K562 (cell line): ENCODE results near the gene CARM1. TPM values are rescaled to one million over a fixed set of nuclear protein-coding genes. Genes with fewer than 3 reads are reported as not detected.

Source experiments
- ARID1B ChIP-seq: fragments of 450-650 bp; IDR thresholded peaks from 2 replicates; pipeline ENCODE4 v1.6.1; 2016; ENCODE audit warnings: antibody characterized with exemption, mild to moderate bottlenecking, inconsistent platforms
- ASH1L ChIP-seq: fragments of 450-650 bp; IDR thresholded peaks from 2 replicates; pipeline ENCODE4 v1.6.1; 2018; ENCODE audit warnings: borderline replicate concordance, mild to moderate bottlenecking, low read depth; ENCODE audit not compliant: partially characterized antibody
- BMI1 ChIP-seq: fragments of 150-350 bp; IDR thresholded peaks from 2 replicates; pipeline ENCODE4 v1.6.1; 2014; ENCODE audit warnings: low read length
- CBFA2T2 ChIP-seq: fragments of 450-650 bp; conservative IDR thresholded peaks from 2 replicates; pipeline ENCODE4 v1.6.1; 2017; ENCODE audit warnings: mild to moderate bottlenecking
- CXXC5 ChIP-seq: fragments of 250-450 bp; sonication (Bioruptor Pico); IDR thresholded peaks from 2 replicates; pipeline ENCODE4 v1.8.0; 2022; ENCODE audit warnings: inconsistent platforms, mild to moderate bottlenecking, moderate library complexity
- FOXM1 ChIP-seq, 2 experiments: fragments of 450-650 bp in 1 of 2; sonication (generic) in 1 of 2; formaldehyde crosslinking in 1 of 2; IDR thresholded peaks; 2 replicates each; pipeline versions ENCODE4 v1.6.1 to v1.9.0; 2017 to 2022; ENCODE audit warnings: low read depth in 2 of 2, mild to moderate bottlenecking in 2 of 2, missing genetic modification reagents in 1 of 2, moderate library complexity in 1 of 2
- FUS ChIP-seq: fragments of 200-400 bp; formaldehyde crosslinking; optimal IDR thresholded peaks from 2 replicates; pipeline ENCODE3; 2017; ENCODE audit warnings: low read depth, low read length
- PHTF2 ChIP-seq: fragments of 250-450 bp; sonication (Bioruptor Pico); IDR thresholded peaks from 2 replicates; pipeline ENCODE4 v1.5.0; 2021; ENCODE audit warnings: mild to moderate bottlenecking
- POLR2H ChIP-seq: IDR thresholded peaks from 2 replicates; pipeline ENCODE4 v1.6.1; 2016; ENCODE audit warnings: missing genetic modification characterization, low read depth, mild to moderate bottlenecking, control low read depth, missing compliant biosample characterization, moderate library complexity
- SMAD2 ChIP-seq: fragments of 150-350 bp; IDR thresholded peaks from 2 replicates; pipeline ENCODE4 v1.6.1; 2014; ENCODE audit warnings: low read depth, mild to moderate bottlenecking, low read length
- SP2 ChIP-seq: IDR thresholded peaks from 2 replicates; pipeline ENCODE4 v1.6.1; 2011; ENCODE audit warnings: mild to moderate bottlenecking, low read depth, low read length, moderate library complexity; ENCODE audit not compliant: poor library complexity, severe bottlenecking; ENCODE audit errors: extremely low read depth
- SUPT5H ChIP-seq: fragments of 450-650 bp; IDR thresholded peaks from 2 replicates; pipeline ENCODE4 v1.6.1; 2016
- XRCC4 ChIP-seq: IDR thresholded peaks from one replicate; pipeline ENCODE4 v1.6.1; 2011; ENCODE audit not compliant: insufficient read depth, insufficient read length; ENCODE audit errors: extremely low read depth
- ZNF134 ChIP-seq: fragments of 250-450 bp; sonication (Bioruptor Pico); conservative IDR thresholded peaks from 2 replicates; pipeline ENCODE4 v1.4.0; 2020
- ZNF444 ChIP-seq: fragments of 250-450 bp; sonication (Bioruptor Pico); IDR thresholded peaks from 2 replicates; pipeline ENCODE4 v1.4.0; 2020; ENCODE audit warnings: mild to moderate bottlenecking, moderate library complexity
- ZNF551 ChIP-seq: fragments of 250-450 bp; sonication (Bioruptor Pico); IDR thresholded peaks from 2 replicates; pipeline ENCODE4 v1.5.0; 2021; ENCODE audit warnings: mild to moderate bottlenecking, moderate library complexity
- ZNF57 ChIP-seq: fragments of 450-650 bp; formaldehyde crosslinking; IDR thresholded peaks from 2 replicates; pipeline ENCODE4 v1.4.0; 2020; ENCODE audit warnings: mild to moderate bottlenecking, moderate library complexity
- ZNF717 ChIP-seq: fragments of 250-450 bp; sonication (Bioruptor Pico); IDR thresholded peaks from 2 replicates; pipeline ENCODE4 v1.5.0; 2021
- polyA plus RNA-seq, 8 experiments: library from polyadenylated mRNA; depleted of rRNA in 4 of 8; stranded (reverse) in 5 of 8; unstranded in 3 of 8; fragments of >200 nt; fragmentation: Nextera tagmentation in 2 of 8; fragmentation: Illumina TruSeq in 1 of 8; extraction: Ambion mirVana in 2 of 8; extraction: Trizol in 1 of 8; gene quantifications; 2 replicates each; pipeline versions ENCODE4 v1.2.1 to v1.2.3, GENCODE V29; 2011 to 2014; ENCODE audit warnings: inconsistent platforms in 1 of 8, missing spikeins in 1 of 8
- total RNA-seq, 7 experiments: library from RNA; depleted of rRNA in 6 of 7; stranded (reverse); fragments of >200 nt in 6 of 7; fragmentation: Illumina TruSeq in 2 of 7; extraction: Trizol in 2 of 7; gene quantifications; 2 replicates each; pipeline versions ENCODE4 v1.2.1 to v1.2.3, GENCODE V29; 2011 to 2021; ENCODE audit warnings: low replicate concordance in 1 of 7
- TF ChIP-seq, protein P1 (sequence below): fragments of 450-650 bp; formaldehyde crosslinking; IDR thresholded peaks from 2 replicates; pipeline ENCODE4 v1.4.0; 2022; ENCODE audit warnings: mild to moderate bottlenecking, moderate library complexity
- TF ChIP-seq, protein P2 (sequence below), 3 experiments: fragments of 200-800 bp in 1 of 3; sonication (Bioruptor generic) in 1 of 3; sonication (generic) in 1 of 3; formaldehyde crosslinking in 1 of 3; IDR thresholded peaks; 2 replicates each; pipeline versions ENCODE4 v1.6.1 to v1.8.0; 2016 to 2022; ENCODE audit warnings: mild to moderate bottlenecking in 2 of 3, missing compliant biosample characterization in 2 of 3, missing genetic modification characterization in 2 of 3, missing genetic modification reagents in 1 of 3
- TF ChIP-seq, protein P3 (sequence below): fragments of 450-650 bp; IDR thresholded peaks from 2 replicates; pipeline ENCODE4 v1.6.1; 2016; ENCODE audit warnings: mild to moderate bottlenecking
- TF ChIP-seq, protein P4 (sequence below), 2 experiments: IDR thresholded peaks; 2 replicates each; pipeline ENCODE4 v1.6.1; 2011; ENCODE audit warnings: borderline replicate concordance in 1 of 2, control low read depth in 1 of 2, low read depth in 1 of 2, low read length in 1 of 2, mild to moderate bottlenecking in 1 of 2, mixed read lengths in 1 of 2, moderate library complexity in 1 of 2; ENCODE audit not compliant: insufficient read depth in 1 of 2, insufficient read length in 1 of 2, poor library complexity in 1 of 2, severe bottlenecking in 1 of 2; ENCODE audit errors: extremely low read depth in 1 of 2

Gene CARM1
- total and polyA plus RNA-seq, 9 of the 15 experiments (the other 6 are each of a cell fraction or from before 2014, with no cell fraction given) = 0.36 to 86.0 (median 29.7) TPM

DNA sequence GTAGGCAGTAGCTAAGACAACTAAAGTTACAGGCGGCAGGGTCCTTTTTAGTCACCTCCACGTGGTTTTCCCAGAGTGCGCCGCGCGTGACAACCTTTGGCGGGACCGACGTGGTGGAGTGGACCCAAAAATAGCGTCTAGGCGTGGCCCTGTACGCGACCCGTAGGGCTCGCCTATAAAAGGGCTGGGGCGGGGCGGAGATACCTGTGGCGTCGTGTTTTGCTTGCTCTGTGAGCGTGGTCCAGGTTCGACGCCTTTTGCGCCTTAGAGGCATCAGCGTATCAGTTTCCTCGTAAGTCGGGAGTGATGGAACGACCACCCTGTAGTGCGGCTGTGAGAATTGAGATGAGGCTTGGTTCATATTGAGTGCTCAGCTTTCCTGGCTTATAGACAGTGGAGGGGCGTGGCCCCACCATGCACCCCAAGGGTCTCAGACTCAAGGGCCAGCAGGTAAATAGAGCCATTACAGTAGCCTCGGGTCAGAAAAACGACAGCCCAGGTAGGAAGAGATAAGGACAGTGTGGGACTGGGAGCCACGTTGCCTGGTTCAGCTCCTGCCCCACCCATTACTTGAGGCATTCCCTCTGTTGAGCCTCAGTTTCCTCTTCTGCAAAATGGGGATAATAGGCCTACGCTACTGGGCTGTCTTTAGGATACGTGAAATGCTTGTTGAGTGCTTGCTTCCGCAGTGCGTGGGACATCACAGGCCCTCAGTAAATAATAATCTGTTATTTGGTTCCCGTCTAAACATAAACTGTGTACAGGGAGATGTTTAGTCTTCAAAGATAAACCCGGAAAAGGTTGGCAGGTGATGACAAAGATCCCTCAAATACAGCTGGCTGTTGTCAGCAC lies 34.6 kb upstream of the CARM1 start (continued):
- no peak for TF ChIP-seq SP2
- TF ChIP-seq XRCC4 = no peak
- TF ChIP-seq ZNF134 = peak; percentile 40
- TF ChIP-seq SMAD2 = no peak
- TF ChIP-seq, protein P1, sequence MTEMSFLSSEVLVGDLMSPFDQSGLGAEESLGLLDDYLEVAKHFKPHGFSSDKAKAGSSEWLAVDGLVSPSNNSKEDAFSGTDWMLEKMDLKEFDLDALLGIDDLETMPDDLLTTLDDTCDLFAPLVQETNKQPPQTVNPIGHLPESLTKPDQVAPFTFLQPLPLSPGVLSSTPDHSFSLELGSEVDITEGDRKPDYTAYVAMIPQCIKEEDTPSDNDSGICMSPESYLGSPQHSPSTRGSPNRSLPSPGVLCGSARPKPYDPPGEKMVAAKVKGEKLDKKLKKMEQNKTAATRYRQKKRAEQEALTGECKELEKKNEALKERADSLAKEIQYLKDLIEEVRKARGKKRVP = no peak
- peak; percentile 79 for TF ChIP-seq ASH1L
- no peak; the same call in 1 of the 2 replicates for TF ChIP-seq FOXM1 (IDR thresholded peaks at IDR 0.05; ENCODE audit: low read depth)
- peak; percentile 93 for TF ChIP-seq FOXM1 (CRISPR knock-in tag; IDR thresholded peaks at IDR 0.05; ENCODE audit: low read depth)
- TF ChIP-seq POLR2H (tag) = no peak; the same call in 1 of the 2 replicates
- TF ChIP-seq, protein P2, sequence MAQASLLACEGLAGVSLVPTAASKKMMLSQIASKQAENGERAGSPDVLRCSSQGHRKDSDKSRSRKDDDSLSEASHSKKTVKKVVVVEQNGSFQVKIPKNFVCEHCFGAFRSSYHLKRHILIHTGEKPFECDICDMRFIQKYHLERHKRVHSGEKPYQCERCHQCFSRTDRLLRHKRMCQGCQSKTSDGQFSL (CRISPR knock-in tag; IDR thresholded peaks at IDR 0.05) = peak; percentile 26; the same call in 1 of the 2 replicates
- TF ChIP-seq, protein P2 (tag; IDR thresholded peaks at IDR 0.05) = peak in 1 of 2 experiments; percentile 61; a peak in 1 of 4 replicates
- TF ChIP-seq PHTF2 (CRISPR knock-in tag) = no peak
- TF ChIP-seq ARID1B = no peak; the same call in 1 of the 2 replicates
- TF ChIP-seq CBFA2T2 = peak; percentile 65
- TF ChIP-seq ZNF444 (CRISPR knock-in tag) = no peak
- no peak for TF ChIP-seq ZNF551
- TF ChIP-seq SUPT5H = no peak
- TF ChIP-seq, protein P3, sequence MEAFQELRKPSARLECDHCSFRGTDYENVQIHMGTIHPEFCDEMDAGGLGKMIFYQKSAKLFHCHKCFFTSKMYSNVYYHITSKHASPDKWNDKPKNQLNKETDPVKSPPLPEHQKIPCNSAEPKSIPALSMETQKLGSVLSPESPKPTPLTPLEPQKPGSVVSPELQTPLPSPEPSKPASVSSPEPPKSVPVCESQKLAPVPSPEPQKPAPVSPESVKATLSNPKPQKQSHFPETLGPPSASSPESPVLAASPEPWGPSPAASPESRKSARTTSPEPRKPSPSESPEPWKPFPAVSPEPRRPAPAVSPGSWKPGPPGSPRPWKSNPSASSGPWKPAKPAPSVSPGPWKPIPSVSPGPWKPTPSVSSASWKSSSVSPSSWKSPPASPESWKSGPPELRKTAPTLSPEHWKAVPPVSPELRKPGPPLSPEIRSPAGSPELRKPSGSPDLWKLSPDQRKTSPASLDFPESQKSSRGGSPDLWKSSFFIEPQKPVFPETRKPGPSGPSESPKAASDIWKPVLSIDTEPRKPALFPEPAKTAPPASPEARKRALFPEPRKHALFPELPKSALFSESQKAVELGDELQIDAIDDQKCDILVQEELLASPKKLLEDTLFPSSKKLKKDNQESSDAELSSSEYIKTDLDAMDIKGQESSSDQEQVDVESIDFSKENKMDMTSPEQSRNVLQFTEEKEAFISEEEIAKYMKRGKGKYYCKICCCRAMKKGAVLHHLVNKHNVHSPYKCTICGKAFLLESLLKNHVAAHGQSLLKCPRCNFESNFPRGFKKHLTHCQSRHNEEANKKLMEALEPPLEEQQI = peak; percentile 87; the same call in 1 of the 2 replicates
- no peak for TF ChIP-seq ZNF57 (CRISPR knock-in tag)
- TF ChIP-seq CXXC5 (CRISPR knock-in tag) = peak; percentile 98
- TF ChIP-seq ZNF717 = no peak
- TF ChIP-seq, protein P4, sequence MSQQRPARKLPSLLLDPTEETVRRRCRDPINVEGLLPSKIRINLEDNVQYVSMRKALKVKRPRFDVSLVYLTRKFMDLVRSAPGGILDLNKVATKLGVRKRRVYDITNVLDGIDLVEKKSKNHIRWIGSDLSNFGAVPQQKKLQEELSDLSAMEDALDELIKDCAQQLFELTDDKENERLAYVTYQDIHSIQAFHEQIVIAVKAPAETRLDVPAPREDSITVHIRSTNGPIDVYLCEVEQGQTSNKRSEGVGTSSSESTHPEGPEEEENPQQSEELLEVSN (IDR thresholded peaks at IDR 0.05; ENCODE audit: borderline replicate concordance in 1 of 2, extremely low read depth in 1 of 2, insufficient read depth in 1 of 2, insufficient read length in 1 of 2, low read depth in 1 of 2, low read length in 1 of 2, poor library complexity in 1 of 2, severe bottlenecking in 1 of 2) = peak; percentile 100
- no peak for TF ChIP-seq BMI1
- no peak for TF ChIP-seq FUS
